Mesothelial cell of epicardium (in vitro differentiated cells): ENCODE results near the gene PROCR. TPM values are rescaled to one million over a fixed set of nuclear protein-coding genes. Genes with fewer than 3 reads are reported as not detected.
"Not testable (repeated sequence)": the region's sequence is repeated elsewhere in the genome, so short reads cannot be mapped to it uniquely, and the experiment has no call there.

Source experiments
- DNase-seq, 2 experiments: peaks; one replicate each; pipeline ENCODE4 v3.0.0; 2021; ENCODE audit warnings: low spot score in 2 of 2; ENCODE audit not compliant: unreplicated experiment in 2 of 2
- H3K27ac Mint-ChIP-seq: 2 replicates; pipeline ENCODE4 v1.8.0; 2021; ENCODE audit warnings: mixed read lengths
- H3K27me3 Mint-ChIP-seq: 2 replicates; pipeline ENCODE4 v1.8.0; 2021; ENCODE audit warnings: low read depth, mixed read lengths
- H3K36me3 Mint-ChIP-seq: 2 replicates; pipeline ENCODE4 v1.8.0; 2021; ENCODE audit warnings: mixed read lengths
- H3K4me1 Mint-ChIP-seq: 2 replicates; pipeline ENCODE4 v1.8.0; 2021; ENCODE audit warnings: mixed read lengths
- H3K4me3 Mint-ChIP-seq: 2 replicates; pipeline ENCODE4 v1.8.0; 2021; ENCODE audit warnings: mild to moderate bottlenecking, moderate library complexity, mixed read lengths
- H3K9me3 Mint-ChIP-seq: 2 replicates; pipeline ENCODE4 v1.8.0; 2021; ENCODE audit warnings: mixed read lengths
- CTCF ChIP-seq: fragments of 200-600 bp; sonication (generic); IDR thresholded peaks from one replicate; pipeline ENCODE4 v1.5.0; 2021; ENCODE audit warnings: antibody characterized with exemption; ENCODE audit not compliant: unreplicated experiment
- total RNA-seq: library from RNA; stranded (reverse); gene quantifications from 3 replicates; pipeline ENCODE4 v1.2.1, GENCODE V29; 2021

PROCR gene
- total RNA-seq, 1 donor from 2014 or later = 4.0 TPM

- Mint-ChIP-seq H3K4me3 (no peak overlapping the region), H3K4me1 (peaks cover 17% of the 10 kb centered on the region), H3K27ac (no peak overlapping the region), H3K36me3 (no peaks in the 10 kb centered on the region), H3K27me3 (no peaks in the 10 kb centered on the region), H3K9me3 (peaks cover 3% of the 10 kb centered on the region)
- no peak for DNase-seq
- TF ChIP-seq CTCF = no peak
Observed at GRCh38 chr20:35167787-35168186, 4.1 kb upstream of the PROCR start.

GRCh38 chr20:35168701-35169409, 3.0 kb upstream of the PROCR start:
- peaks cover 17% of the 10 kb centered on the region for H3K4me1 Mint-ChIP-seq
- not testable (repeated sequence) for H3K9me3 Mint-ChIP-seq, H3K36me3 Mint-ChIP-seq, H3K27ac Mint-ChIP-seq, H3K4me3 Mint-ChIP-seq, DNase-seq, H3K27me3 Mint-ChIP-seq

- no peaks in the 10 kb centered on the region for H3K27me3 Mint-ChIP-seq
- no peaks in the 10 kb centered on the region for H3K9me3 Mint-ChIP-seq
- H3K4me1 Mint-ChIP-seq = peaks cover 16% of the 10 kb centered on the region
- DNase-seq = no peak
- H3K4me3 Mint-ChIP-seq = peak overlapping the region; percentile 54
- H3K36me3 Mint-ChIP-seq = peaks cover 3% of the 10 kb centered on the region
- no peak for TF ChIP-seq CTCF
- no peak overlapping the region for H3K27ac Mint-ChIP-seq
Observed at GRCh38 chr20:35171438-35171752, 477 bp upstream of the PROCR start.

- Mint-ChIP-seq H3K9me3 (no peaks in the 10 kb centered on the region), H3K27ac (peak overlapping the region; percentile 2), H3K4me1 (peaks cover 13% of the 10 kb centered on the region), H3K36me3 (peaks cover 3% of the 10 kb centered on the region), H3K27me3 (no peaks in the 10 kb centered on the region), H3K4me3 (peak overlapping the region; percentile 54)
- DNase-seq = no peak
- no peak for TF ChIP-seq CTCF
Observed at GRCh38 chr20:35172434-35172806, 548 bp downstream of the PROCR start.

GRCh38 chr20:35173576-35174192, 1.8 kb downstream of the PROCR start:
- H3K27ac Mint-ChIP-seq = no peak overlapping the region
- H3K36me3 Mint-ChIP-seq = peaks cover 3% of the 10 kb centered on the region
- no peak for DNase-seq
- H3K4me3 Mint-ChIP-seq = no peak overlapping the region
- H3K4me1 Mint-ChIP-seq = peaks cover 13% of the 10 kb centered on the region
- H3K9me3 Mint-ChIP-seq = no peaks in the 10 kb centered on the region
- TF ChIP-seq CTCF = no peak
- H3K27me3 Mint-ChIP-seq = no peaks in the 10 kb centered on the region

- Mint-ChIP-seq H3K27ac (no peak overlapping the region), H3K36me3 (peaks cover 3% of the 10 kb centered on the region), H3K9me3 (no peaks in the 10 kb centered on the region), H3K4me1 (peaks cover 13% of the 10 kb centered on the region), H3K27me3 (no peaks in the 10 kb centered on the region), H3K4me3 (no peak overlapping the region)
- DNase-seq = no peak
- TF ChIP-seq CTCF = no peak
Observed at GRCh38 chr20:35174458-35175216, 2.8 kb downstream of the PROCR start.
